ENCODE measurements around the gene PKD1L1.

PKD1L1 gene

GRCh38 chr7:47787249-47788069 lies 160.8 kb downstream of the PKD1L1 start:
- DNase-seq (ENCODE audit: low spot score): no peak

DNA sequence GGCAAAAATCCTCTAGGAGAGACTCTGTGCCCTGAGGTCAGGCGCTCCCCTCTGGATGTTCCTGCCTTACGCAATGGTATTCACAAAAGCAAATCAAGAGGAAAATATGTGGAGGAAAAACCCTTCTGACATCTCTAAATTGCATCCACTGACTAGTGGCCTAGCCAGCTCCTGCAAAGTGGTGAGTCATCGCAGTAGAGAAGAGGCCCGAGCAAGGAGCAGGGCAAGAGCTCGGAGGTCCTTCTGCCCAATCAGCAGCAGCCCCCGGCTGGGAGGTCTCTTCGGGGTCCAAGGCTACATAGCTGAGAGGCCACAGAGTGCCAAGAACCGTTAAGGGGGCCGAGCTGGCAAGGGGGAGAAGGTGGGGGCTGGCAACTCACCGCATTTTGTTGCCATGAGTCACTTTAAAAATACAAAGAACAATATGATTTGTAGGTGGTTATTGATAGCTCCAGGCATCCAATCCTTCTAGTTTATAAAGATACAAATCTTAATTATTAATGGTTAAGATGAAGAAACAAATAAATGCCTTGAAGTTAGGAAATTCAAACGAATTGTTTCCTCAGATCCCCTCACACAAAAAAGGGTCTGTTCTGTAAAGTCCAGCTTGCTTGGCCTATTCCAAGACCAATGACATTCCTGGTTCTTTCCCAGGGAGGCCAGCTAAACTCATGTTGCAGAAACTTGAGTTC lies 161.6 kb downstream of the PKD1L1 start:
- peak; percentile 75 for DNase-seq (ENCODE audit: low spot score)

DNA sequence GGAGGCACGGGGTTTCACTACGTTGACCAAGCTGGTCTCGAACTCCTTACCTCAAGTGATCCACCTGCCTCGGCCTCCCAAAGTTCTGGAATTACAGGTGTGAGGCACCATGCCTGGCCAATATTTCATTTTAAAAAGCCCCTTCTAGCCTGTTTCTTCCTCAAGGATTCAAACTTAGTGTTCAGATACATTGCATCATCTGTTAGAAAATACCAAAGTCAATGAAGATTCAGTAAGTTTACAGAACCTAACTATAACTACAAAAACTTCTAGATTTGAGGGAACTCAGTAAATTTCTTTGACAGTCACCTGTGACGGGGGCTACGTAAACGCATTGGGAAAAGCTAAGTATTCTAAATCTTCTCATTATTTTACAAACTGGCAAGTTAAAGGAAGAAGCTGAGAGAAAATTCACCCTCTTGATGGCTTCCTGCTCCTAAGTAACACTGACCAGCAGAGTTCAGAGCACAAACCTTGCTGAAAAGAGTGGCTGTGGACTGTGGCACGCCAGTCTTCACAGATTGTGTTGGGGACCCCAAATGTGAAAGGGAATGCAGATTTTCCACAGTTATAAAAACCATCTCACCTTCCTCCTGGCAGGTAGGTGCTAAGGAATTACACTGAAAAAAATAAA lies 162.2 kb downstream of the PKD1L1 start:
- DNase-seq (ENCODE audit: low spot score): no peak

- DNase-seq (ENCODE audit: low spot score): peak; percentile 85
These were observed 164.6 kb downstream of the PKD1L1 start for GRCh38 chr7:47783456-47784223.

DNA sequence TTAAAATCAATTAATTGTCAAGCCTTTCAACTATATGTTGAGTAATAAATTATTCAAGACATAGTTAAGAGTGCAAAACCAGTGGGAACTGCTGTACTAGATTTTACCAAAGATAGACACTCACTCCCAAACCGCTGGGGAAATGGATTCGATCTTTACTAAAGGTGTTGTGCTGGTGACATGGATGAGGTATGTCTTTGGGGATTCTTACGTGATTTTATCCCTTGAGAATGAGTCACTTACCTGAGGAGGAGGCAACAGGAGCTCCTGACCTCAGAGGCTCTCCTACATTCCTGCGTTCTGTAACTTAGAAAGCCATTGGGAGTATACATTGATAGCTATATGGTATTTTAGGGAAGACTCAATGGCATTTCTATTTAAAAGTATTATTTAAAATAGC lies 165.5 kb downstream of the PKD1L1 start:
- no peak for DNase-seq (ENCODE audit: low spot score)

DNA sequence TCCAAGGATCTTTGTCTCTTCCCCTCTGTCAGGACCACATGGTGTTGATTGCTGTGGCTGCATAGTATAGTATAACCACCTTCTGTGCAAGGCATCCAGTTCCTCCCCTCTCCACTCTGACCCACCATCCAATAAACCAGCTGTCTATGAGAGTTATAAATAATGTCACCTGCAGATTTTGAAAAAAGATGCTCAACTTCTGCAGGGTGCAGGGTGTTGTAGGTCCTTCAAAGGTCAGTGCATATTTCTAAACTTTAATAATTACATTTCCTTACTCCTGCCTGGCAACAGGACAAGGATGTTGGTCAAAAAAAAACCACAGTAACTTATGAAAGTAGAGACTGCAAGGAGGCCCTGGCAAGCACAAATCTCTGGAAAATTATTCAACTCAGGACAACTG lies 166.2 kb downstream of the PKD1L1 start:
- no peak for DNase-seq (ENCODE audit: low spot score)

DNA sequence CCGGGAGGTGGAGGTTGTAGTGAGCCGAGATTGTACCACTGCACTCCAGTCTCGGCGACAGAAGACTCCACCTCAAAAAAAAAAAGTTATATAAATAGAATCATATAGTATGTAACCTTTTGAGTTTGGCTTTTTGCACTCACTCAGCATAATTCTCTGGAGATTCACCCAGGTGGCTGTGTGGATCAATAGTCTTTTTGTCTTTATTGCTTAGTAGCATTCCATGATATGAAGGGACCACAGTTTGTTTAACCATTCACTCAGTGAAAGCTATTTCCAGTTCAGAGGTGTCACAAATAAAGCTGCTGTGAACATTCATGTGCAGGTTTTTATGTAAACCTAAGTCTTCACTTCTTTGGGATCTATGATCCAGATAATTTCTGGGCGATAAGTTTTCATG lies 167.7 kb downstream of the PKD1L1 start:
- no peak for DNase-seq (ENCODE audit: low spot score)

GRCh38 chr7:47779341-47779771 lies 168.9 kb downstream of the PKD1L1 start:
- DNase-seq (ENCODE audit: low spot score): no peak

DNA sequence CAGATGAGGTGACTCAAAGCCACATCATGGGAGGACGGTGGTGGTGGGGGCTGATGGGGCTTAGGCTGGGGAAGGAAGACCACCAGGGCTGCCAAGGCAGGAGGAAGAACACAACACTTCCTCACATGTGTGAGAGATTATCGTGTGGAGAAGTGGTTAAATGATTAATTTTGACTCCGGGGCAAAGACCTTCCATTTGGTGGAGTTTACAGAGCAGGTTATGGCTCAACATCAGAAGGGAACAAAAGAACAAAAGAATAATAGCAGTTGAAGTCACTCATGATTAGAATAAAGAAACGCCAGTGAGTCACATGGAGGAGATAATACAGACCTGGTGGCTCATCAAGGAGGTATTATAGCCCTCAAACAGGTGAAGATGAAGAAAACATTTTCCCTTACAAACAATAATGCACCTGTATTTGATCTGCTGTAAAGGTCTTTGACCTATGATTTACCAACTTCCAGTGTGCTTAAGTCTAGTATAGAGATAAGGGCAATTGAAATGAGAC lies 170.1 kb downstream of the PKD1L1 start:
- no peak for DNase-seq (ENCODE audit: low spot score)

DNA sequence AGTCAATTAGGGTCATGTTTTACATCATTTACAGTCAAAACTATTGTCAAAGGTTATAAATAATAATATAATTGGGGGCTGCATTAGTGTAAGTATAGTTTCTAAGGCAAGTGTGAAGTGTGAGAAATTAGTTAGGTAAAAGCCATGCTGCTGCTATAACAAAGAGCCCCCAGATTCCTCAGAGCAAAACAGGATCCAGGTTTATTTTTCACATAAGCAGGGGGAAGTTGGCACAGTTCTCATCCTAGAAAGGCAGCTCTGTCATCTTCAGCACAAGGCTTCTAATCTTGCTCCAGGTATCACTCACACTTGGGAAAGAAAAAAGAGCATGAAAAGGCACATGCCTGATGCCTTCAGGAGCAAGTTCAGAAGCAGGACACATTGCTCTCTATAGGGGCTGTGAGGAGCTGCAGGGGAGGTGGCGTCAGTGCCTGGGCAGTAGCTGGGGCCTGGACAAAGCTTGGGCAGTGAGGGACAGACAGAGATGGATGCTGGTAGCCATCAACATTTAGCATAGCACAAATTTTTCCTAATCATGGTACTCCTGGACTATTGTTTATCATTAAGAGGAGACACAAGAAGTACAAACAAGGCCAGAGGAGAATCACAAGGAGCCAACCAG lies 170.6 kb downstream of the PKD1L1 start:
- DNase-seq (ENCODE audit: low spot score): no peak

DNA sequence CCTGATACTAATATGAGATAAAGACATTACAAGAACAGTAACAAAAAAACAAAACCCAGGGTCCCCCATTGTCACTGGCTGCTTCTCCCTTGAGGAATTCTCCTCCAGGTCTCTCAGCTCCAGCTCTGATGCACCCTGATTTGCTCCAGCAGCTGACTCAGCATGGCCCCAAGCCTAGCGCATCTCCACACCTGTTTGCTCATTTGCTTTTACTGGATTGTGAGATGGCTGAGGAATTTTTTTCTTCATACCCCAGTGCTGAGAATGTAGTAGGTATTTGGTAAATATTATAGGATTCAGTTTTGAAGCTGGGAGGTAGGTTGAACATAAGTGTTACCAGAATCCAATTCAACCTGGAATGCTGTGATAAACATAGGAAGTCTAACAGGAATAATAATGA lies 171.9 kb downstream of the PKD1L1 start:
- no peak for DNase-seq (ENCODE audit: low spot score)

- no peak for DNase-seq (ENCODE audit: low spot score)
These were observed 173.0 kb downstream of the PKD1L1 start for GRCh38 chr7:47775238-47775637.

DNA sequence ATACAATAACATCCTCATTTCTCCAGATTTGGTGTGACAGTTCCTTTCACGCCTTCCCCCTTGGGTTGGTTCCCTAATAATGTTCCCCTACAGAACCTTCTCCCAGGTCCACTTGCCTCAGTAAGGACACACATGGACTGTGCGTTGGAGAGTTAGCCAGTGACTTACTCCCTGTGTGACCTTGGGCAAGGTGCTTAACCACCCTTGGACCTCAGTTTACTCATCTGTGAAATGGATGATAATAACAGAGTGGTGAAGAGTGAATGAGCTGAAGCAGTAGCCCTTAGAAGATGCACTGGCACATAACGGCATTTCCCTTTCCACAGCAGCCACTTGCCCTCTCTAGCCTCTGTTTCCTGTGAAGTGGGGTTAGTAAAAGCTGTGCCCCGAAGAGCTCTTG lies 175.8 kb downstream of the PKD1L1 start:
- no peak for DNase-seq (ENCODE audit: low spot score)

- no peak for DNase-seq (ENCODE audit: low spot score)
These were observed 176.3 kb downstream of the PKD1L1 start for GRCh38 chr7:47771990-47772360.

- no peak for DNase-seq (ENCODE audit: low spot score)
These were observed 176.8 kb downstream of the PKD1L1 start for GRCh38 chr7:47771336-47771989.

- no peak for DNase-seq (ENCODE audit: low spot score)
These were observed 182.1 kb downstream of the PKD1L1 start for GRCh38 chr7:47766126-47766525.

GRCh38 chr7:47765373-47765979 lies 182.8 kb downstream of the PKD1L1 start:
- DNase-seq (ENCODE audit: low spot score): no peak

DNA sequence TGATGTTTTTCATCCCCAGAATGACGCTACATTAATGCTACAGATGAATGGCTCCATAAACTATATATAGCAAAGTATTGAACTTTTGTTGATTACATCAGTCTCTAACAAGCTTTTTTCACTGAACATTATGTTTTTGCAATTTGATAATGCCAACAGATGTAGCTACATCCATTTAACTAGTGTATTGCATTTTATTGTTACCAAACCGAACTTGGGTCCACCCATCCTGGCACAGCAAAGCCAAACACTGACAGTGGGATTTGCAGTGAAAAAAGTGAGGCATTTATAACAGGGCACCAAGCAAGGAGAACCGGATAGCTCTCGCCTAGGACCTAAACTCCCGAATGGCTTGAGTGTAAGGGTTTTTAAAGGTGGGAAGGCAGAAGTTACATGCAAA lies 183.5 kb downstream of the PKD1L1 start:
- DNase-seq (ENCODE audit: low spot score): no peak

GRCh38 chr7:47763063-47763974 lies 184.9 kb downstream of the PKD1L1 start:
- no peak for DNase-seq (ENCODE audit: low spot score)

DNA sequence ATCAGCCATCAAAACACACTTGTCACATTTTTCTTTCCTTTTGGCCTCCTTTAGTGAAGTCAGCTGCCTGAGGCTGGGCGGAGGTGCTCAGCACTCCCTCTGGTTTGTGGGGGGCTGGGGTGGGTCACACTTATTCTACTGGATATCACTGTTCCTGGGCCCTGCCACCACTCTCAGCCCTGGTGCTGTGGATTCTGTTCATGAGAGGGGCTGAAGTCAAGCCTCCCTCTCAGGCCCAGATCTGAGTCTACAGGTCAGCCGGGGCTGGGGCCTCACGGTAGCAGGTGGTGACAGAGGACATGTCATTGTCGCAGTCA lies 185.6 kb downstream of the PKD1L1 start:
- no peak for DNase-seq (ENCODE audit: low spot score)

All from RKO (cell line).